Uterus (tissue), 4 donors: Measurements from ENCODE around the gene RSPH1. TPM values are rescaled to one million over a fixed set of nuclear protein-coding genes. Genes with fewer than 3 reads are reported as not detected.

Experiments used
- DNase-seq, 2 donors: peaks; one replicate each; pipeline ENCODE4 v3.0.0-alpha.2; 2019 to 2020
- H3K27ac ChIP-seq, 2 donors: fragments of 200-600 bp; sonication (generic); 1 replicate in 1 of 2; 2 replicates in 1 of 2; pipeline ENCODE4 v1.5.1; 2016 to 2018
- H3K27me3 ChIP-seq, 2 donors: fragments of 200-600 bp; sonication (generic); one replicate each; pipeline ENCODE4 v1.5.1; 2018 to 2019; ENCODE audit warnings: control low read depth in 1 of 2
- H3K36me3 ChIP-seq, 2 donors: fragments of 200-600 bp; sonication (generic); one replicate each; pipeline ENCODE4 v1.5.1; 2019; ENCODE audit warnings: control low read depth in 1 of 2
- H3K4me1 ChIP-seq, 2 donors: fragments of 200-600 bp; sonication (generic); one replicate each; pipeline ENCODE4 v1.5.1; 2018 to 2019; ENCODE audit warnings: control low read depth in 1 of 2
- H3K4me3 ChIP-seq, 2 donors: fragments of 200-600 bp; sonication (generic); 1 replicate in 1 of 2; 2 replicates in 1 of 2; pipeline ENCODE4 v1.5.1; 2018 to 2019; ENCODE audit warnings: mild to moderate bottlenecking in 1 of 2
- H3K9me3 ChIP-seq, 2 donors: fragments of 200-600 bp; sonication (generic); one replicate each; pipeline ENCODE4 v1.5.1; 2019; ENCODE audit warnings: control low read depth in 1 of 2
- POLR2A ChIP-seq, 2 donors: fragments of 450-650 bp; IDR thresholded peaks; one replicate each; pipeline ENCODE4 v1.6.1; 2016; ENCODE audit warnings: antibody characterized with exemption in 2 of 2, mild to moderate bottlenecking in 1 of 2, moderate library complexity in 1 of 2
- intact Hi-C: fragments of 100-400 bp; cut with DNase I; formaldehyde crosslinking; loops from one replicate; pipeline ENCODE4 v1.15.1; 2023; ENCODE audit warnings: low total_unique reads
- total RNA-seq, 4 donors: library from RNA; depleted of rRNA in 3 of 4; stranded (reverse); fragments of >200 nt in 3 of 4; gene quantifications; one replicate each; pipeline versions ENCODE4 v1.1.0 to v1.2.4, GENCODE V29; 2014 to 2023
- TF ChIP-seq, protein P1 (sequence below), 4 experiments: fragments of 200-600 bp in 2 of 4; fragments of 450-650 bp in 2 of 4; sonication (generic) in 2 of 4; IDR thresholded peaks; one replicate each; pipeline ENCODE4 v1.5.1; 2016 to 2019; ENCODE audit warnings: antibody characterized with exemption in 4 of 4, mild to moderate bottlenecking in 2 of 4, moderate library complexity in 1 of 4
- donor health status: DM: yes; HTN: yes; CAD: no.

RSPH1 gene
- total RNA-seq = 1 to 10 TPM in 2 of 4 donors, not detected in 2; 1.7 to 3.4 TPM

DNA sequence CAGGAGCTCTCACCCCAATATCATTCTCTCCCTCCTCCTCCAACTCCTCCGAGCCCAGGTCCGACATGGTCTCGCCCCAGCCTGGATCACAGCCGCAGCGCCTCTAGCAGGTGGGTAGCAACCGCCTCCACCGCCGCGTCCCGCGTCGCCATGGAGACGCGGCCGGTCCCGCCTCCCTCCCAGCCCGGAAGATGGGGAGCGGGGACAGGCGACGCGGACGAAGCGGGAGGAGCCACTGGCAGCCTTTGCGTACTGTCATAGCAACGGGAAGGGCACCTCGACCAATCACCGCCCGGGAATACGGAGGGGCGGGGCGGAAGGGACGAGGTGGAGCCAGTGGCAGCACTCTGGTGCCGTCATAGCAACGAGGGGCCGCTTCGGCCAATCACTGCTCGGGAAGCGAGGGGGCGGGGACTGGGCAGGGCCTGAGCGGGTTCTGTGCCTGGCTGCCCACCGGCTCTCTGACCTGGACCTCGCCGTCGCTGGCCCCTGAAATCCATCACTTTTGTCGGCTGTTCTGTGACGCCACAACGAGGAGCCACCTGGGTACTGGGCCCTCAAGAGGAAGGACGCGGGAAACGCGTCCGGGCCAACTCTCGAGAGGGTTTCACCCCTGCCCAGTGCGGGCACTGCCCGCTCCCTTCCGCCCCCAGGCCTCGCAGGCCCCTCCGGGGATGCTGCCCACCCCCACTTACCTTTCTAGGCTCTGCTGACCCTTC lies at the start of gene RSPH1:
Gene RSPH1, minus strand, starts transcription at position 105 of the 719 bp plus-strand sequence. Its CDS starts 38 bp downstream, at position 67.
- H3K4me3 ChIP-seq = peak within 1 kb of the TSS; percentile 60 to 63
- H3K4me1 ChIP-seq = no peaks in the 10 kb centered on the region
- peak; percentile 99 for DNase-seq
- peak; percentile 72 to 87 for TF ChIP-seq POLR2A (IDR thresholded peaks at IDR 0.05)
- TF ChIP-seq, protein P1, sequence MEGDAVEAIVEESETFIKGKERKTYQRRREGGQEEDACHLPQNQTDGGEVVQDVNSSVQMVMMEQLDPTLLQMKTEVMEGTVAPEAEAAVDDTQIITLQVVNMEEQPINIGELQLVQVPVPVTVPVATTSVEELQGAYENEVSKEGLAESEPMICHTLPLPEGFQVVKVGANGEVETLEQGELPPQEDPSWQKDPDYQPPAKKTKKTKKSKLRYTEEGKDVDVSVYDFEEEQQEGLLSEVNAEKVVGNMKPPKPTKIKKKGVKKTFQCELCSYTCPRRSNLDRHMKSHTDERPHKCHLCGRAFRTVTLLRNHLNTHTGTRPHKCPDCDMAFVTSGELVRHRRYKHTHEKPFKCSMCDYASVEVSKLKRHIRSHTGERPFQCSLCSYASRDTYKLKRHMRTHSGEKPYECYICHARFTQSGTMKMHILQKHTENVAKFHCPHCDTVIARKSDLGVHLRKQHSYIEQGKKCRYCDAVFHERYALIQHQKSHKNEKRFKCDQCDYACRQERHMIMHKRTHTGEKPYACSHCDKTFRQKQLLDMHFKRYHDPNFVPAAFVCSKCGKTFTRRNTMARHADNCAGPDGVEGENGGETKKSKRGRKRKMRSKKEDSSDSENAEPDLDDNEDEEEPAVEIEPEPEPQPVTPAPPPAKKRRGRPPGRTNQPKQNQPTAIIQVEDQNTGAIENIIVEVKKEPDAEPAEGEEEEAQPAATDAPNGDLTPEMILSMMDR (IDR thresholded peaks at IDR 0.05) = no peak
- H3K36me3 ChIP-seq = no peaks in the 10 kb centered on the region
- no peaks in the 10 kb centered on the region for H3K27me3 ChIP-seq
- H3K27ac ChIP-seq = peak within 1 kb of the TSS; percentile 75 to 90
- H3K9me3 ChIP-seq = no peaks in the 10 kb centered on the region
- intact Hi-C loops = no loop called here

DNA sequence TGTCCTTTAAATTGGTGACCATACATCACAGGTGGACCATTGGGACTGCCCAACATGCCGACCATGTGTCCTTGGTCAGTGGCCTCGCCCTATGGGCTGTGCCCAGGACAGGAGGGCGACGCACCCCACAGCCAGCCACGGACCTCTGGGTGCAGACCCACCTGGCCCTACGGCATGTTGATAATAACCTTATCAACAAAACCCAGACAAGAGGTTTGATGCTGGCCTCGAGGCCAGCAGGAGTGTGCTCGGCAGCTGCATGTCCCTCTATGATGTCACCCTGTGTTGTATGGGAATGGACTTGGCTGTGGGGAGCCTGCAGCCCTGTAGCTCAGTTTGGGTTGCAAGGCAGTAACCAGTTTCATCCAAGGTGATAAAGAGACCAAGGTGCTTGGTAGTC lies 49.7 kb upstream of the RSPH1 start:
- no peaks in the 10 kb centered on the region for H3K36me3 ChIP-seq
- no peak overlapping the region for H3K4me3 ChIP-seq
- intact Hi-C loops = no loop called here
- TF ChIP-seq, protein P1 (IDR thresholded peaks at IDR 0.05) = no peak
- TF ChIP-seq POLR2A (IDR thresholded peaks at IDR 0.05) = no peak
- no peaks in the 10 kb centered on the region for H3K4me1 ChIP-seq
- no peaks in the 10 kb centered on the region for H3K27me3 ChIP-seq
- no peak for DNase-seq
- H3K27ac ChIP-seq = no peak overlapping the region
- H3K9me3 ChIP-seq = no peaks in the 10 kb centered on the region

DNA sequence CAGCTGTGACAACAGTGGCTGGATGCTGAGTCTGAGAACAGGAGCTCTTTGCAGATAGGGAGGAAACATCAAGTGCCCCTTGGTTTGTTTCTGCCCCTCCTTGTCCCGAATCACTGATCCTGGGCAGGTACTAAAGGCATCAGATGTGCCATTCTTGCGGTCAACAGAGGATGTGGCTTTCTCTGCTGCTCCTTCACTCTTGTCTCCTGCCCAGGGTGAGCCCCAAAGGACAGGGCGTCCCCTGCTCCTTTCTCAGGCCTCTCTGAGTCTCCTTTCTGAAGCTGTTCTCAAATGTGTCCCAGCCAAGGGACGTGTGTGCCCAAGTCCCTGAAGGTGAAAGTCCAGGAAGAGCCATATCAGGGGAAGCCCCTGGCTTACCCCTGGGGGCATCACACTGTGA lies 49.3 kb upstream of the RSPH1 start:
- TF ChIP-seq, protein P1 (IDR thresholded peaks at IDR 0.05) = no peak
- TF ChIP-seq POLR2A (IDR thresholded peaks at IDR 0.05) = no peak
- Histone ChIP-seq H3K27me3 (no peaks in the 10 kb centered on the region), H3K27ac (no peak overlapping the region), H3K4me3 (no peak overlapping the region), H3K36me3 (no peaks in the 10 kb centered on the region), H3K9me3 (no peaks in the 10 kb centered on the region), H3K4me1 (no peaks in the 10 kb centered on the region)
- intact Hi-C loops = no loop called here
- no peak for DNase-seq

DNA sequence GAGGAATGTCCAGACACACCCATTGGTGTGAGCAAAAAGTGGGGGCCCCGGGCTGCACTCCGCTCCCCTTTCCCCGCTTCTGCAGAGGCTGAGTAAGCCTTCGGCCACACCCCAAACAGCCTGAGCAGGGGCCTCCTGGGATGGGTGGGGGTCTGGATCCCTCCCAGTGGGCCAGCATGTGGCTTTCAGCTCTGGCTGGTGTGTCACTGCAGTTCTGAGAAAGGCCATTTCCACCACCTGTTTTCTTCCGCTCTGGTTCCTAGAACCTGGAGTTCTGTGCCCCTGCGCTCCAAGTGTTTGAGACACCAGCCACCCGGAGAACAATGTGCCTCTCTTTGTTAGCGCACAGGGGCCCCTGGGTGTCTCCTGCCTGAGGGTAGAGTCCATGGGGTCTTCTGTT lies 48.5 kb upstream of the RSPH1 start:
- Histone ChIP-seq H3K9me3 (no peaks in the 10 kb centered on the region), H3K27ac (no peak overlapping the region), H3K36me3 (no peaks in the 10 kb centered on the region), H3K4me1 (no peaks in the 10 kb centered on the region), H3K27me3 (no peaks in the 10 kb centered on the region), H3K4me3 (no peak overlapping the region)
- no peak for DNase-seq
- intact Hi-C loops = no loop called here
- TF ChIP-seq, protein P1 (IDR thresholded peaks at IDR 0.05) = no peak
- no peak for TF ChIP-seq POLR2A (IDR thresholded peaks at IDR 0.05)

DNA sequence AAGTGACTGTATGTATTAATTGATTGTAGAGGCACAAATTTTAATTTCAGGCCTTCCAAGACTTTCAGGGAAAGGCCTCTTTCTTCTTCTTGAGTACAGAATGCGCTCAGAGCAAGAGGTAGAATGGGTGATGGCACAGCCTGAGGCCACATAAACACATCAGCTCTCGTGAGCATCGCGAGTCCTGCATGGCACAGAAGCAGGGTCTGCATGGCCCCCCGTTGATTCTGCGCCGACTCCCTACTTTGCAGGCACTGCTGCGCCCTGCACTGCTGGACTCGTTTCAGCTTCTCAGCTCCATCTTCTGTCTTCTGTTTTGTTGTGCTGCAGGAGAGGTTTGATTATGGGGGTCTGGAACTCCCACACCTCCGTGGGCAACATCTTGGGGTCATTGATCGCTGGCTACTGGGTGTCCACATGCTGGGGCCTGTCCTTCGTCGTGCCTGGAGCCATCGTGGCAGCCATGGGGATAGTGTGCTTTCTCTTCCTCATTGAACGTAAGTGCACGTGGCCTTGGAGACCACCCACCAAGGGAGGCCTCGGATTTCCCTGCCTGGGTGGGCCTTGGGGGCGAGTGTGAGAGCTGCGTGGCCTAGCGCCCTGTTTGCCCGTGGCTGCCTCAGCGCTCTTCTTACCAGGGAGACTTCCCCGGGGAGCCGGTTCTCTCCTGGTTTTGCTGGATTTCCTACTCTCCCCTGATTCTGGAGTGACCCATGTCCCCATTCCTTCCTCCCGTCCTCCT lies 47.3 kb upstream of the RSPH1 start:
- TF ChIP-seq, protein P1 (IDR thresholded peaks at IDR 0.05) = no peak
- TF ChIP-seq POLR2A (IDR thresholded peaks at IDR 0.05) = no peak
- H3K27me3 ChIP-seq = no peaks in the 10 kb centered on the region
- H3K4me3 ChIP-seq = no peak overlapping the region
- intact Hi-C loops = no loop called here
- H3K9me3 ChIP-seq = no peaks in the 10 kb centered on the region
- H3K4me1 ChIP-seq = no peaks in the 10 kb centered on the region
- DNase-seq = no peak
- H3K27ac ChIP-seq = no peak overlapping the region
- no peaks in the 10 kb centered on the region for H3K36me3 ChIP-seq
